ENCODE data around the gene SNX24. TPM values are rescaled to one million over a fixed set of nuclear protein-coding genes. Genes with fewer than 3 reads are reported as not detected.
"Not testable (repeated sequence)": the region's sequence is repeated elsewhere in the genome, so short reads cannot be mapped to it uniquely, and the experiment has no call there.

The SNX24 gene
- total RNA-seq, 1 donor from 2014 or later: 21.0 TPM

DNA sequence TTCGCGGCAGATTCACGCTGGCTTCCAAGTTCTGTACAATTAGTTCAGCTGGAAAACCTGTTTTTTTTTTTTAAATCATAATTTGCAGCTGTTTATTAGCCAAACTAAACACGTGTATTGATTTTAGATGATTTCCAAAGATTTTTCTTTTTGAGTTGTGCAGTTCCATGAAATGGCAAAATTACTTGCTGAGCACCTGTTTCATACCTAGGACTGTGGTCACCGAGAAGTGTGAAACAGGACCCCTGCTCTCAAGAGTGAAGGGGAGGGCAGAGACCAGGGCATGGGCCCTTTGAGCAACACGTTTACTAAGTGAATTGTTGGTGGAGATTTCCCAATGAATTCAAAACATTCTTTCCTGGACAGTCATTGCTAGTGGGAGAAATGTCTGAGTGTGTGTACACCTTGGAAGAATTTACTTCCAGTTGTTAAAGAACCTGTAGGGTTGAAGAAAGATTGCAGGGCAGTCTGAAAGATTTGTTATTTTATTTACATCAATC is 688 bp downstream of the SNX24 start:
- no peaks in the 10 kb centered on the region for H3K36me3 ChIP-seq
- H3K9me3 Mint-ChIP-seq: peaks cover 2% of the 10 kb centered on the region
- peak overlapping the region; percentile 94 for H3K4me3 ChIP-seq
- peaks cover 4% of the 10 kb centered on the region for H3K27me3 Mint-ChIP-seq (ENCODE audit: insufficient read depth, low read depth)
- H3K4me1 Mint-ChIP-seq: peaks cover 20% of the 10 kb centered on the region
- H3K27me3 ChIP-seq: peaks cover 20% of the 10 kb centered on the region
- no peaks in the 10 kb centered on the region for H3K79me2 ChIP-seq (ENCODE audit: low read depth)
- H3K27ac Mint-ChIP-seq: peak overlapping the region; percentile 31
- TF ChIP-seq EZH2phosphoT487 (IDR thresholded peaks at IDR 0.05) (no peak), EZH2 (IDR thresholded peaks at IDR 0.05) (peak; percentile 37)
- H3K4me2 ChIP-seq: peak overlapping the region; percentile 89
- H4K20me1 ChIP-seq (ENCODE audit: low read depth): no peaks in the 10 kb centered on the region
- H2AFZ ChIP-seq (replicated peaks): peak overlapping the region; percentile 98
- peaks cover 7% of the 10 kb centered on the region for H3K4me1 ChIP-seq
- H3K36me3 Mint-ChIP-seq: peaks cover 12% of the 10 kb centered on the region
- peaks cover 16% of the 10 kb centered on the region for H3F3A ChIP-seq (ENCODE audit: low read depth)
- H3K27ac ChIP-seq: no peak overlapping the region
- peak overlapping the region; percentile 90 for H3K4me3 Mint-ChIP-seq
- H3K9ac ChIP-seq: peak overlapping the region; percentile 35
- H3K9me3 ChIP-seq (ENCODE audit: low read depth): no peaks in the 10 kb centered on the region
- DNase-seq (ENCODE audit: low spot score): peak; percentile 18

GRCh38 chr5:122847687-122848081 is 2.3 kb downstream of the SNX24 start:
- TF ChIP-seq EZH2 (IDR thresholded peaks at IDR 0.05): no peak
- no peak for TF ChIP-seq EZH2phosphoT487 (IDR thresholded peaks at IDR 0.05)
- TF ChIP-seq CTCF (IDR thresholded peaks at IDR 0.05): no peak
- H3K36me3 Mint-ChIP-seq: peaks cover 11% of the 10 kb centered on the region
- H3K9ac ChIP-seq: no peak overlapping the region
- peaks cover 20% of the 10 kb centered on the region for H3K27me3 ChIP-seq
- H3K27ac ChIP-seq: no peak overlapping the region
- no peak overlapping the region for H3K4me2 ChIP-seq
- H3K9me3 Mint-ChIP-seq: no peaks in the 10 kb centered on the region
- peaks cover 16% of the 10 kb centered on the region for H3F3A ChIP-seq (ENCODE audit: low read depth)
- no peaks in the 10 kb centered on the region for H3K36me3 ChIP-seq
- no peak overlapping the region for H3K4me3 ChIP-seq
- H3K4me1 ChIP-seq: peaks cover 7% of the 10 kb centered on the region
- no peaks in the 10 kb centered on the region for H4K20me1 ChIP-seq (ENCODE audit: low read depth)
- no peak overlapping the region for H3K27ac Mint-ChIP-seq
- H3K4me1 Mint-ChIP-seq: peaks cover 20% of the 10 kb centered on the region
- no peak for DNase-seq (ENCODE audit: low spot score)
- H3K79me2 ChIP-seq (ENCODE audit: low read depth): no peaks in the 10 kb centered on the region
- no peak overlapping the region for H2AFZ ChIP-seq (replicated peaks)
- peaks cover 4% of the 10 kb centered on the region for H3K27me3 Mint-ChIP-seq (ENCODE audit: insufficient read depth, low read depth)
- no peaks in the 10 kb centered on the region for H3K9me3 ChIP-seq (ENCODE audit: low read depth)
- no peak overlapping the region for H3K4me3 Mint-ChIP-seq

DNA sequence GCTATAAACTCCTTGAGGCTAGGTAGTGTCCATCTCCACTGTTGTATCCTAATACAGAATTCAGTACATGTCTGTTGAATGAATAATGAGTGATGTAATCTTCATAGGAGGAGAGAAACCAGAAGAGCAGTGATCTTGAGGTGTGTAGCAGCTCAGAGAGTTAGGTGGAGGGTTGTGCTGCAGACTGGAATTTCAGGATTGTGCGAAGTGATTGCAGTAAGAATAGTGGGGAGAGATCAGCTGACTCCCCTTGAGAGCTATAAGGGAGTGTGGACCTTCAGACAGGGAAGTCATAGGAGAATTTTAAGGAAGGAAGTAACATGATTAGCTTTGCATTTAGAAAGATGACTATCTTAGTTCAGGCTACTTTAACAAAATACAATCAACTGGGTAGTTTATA is 4.4 kb downstream of the SNX24 start:
- Mint-ChIP-seq H3K4me1 (peaks cover 14% of the 10 kb centered on the region), H3K36me3 (peaks cover 12% of the 10 kb centered on the region), H3K27me3 (ENCODE audit: insufficient read depth, low read depth) (no peaks in the 10 kb centered on the region), H3K9me3 (no peaks in the 10 kb centered on the region), H3K27ac (no peak overlapping the region), H3K4me3 (no peak overlapping the region)
- no peak for DNase-seq (ENCODE audit: low spot score)
- no peaks in the 10 kb centered on the region for H4K20me1 ChIP-seq (ENCODE audit: low read depth)
- H3K79me2 ChIP-seq (ENCODE audit: low read depth): no peaks in the 10 kb centered on the region
- no peak overlapping the region for H3K4me2 ChIP-seq
- H2AFZ ChIP-seq (replicated peaks): no peak overlapping the region
- H3K27me3 ChIP-seq: peaks cover 4% of the 10 kb centered on the region
- peaks cover 7% of the 10 kb centered on the region for H3K4me1 ChIP-seq
- no peak overlapping the region for H3K4me3 ChIP-seq
- no peaks in the 10 kb centered on the region for H3K9me3 ChIP-seq (ENCODE audit: low read depth)
- H3K9ac ChIP-seq: no peak overlapping the region
- no peaks in the 10 kb centered on the region for H3K36me3 ChIP-seq
- peaks cover 16% of the 10 kb centered on the region for H3F3A ChIP-seq (ENCODE audit: low read depth)
- no peak overlapping the region for H3K27ac ChIP-seq
- no peak for TF ChIP-seq CTCF (IDR thresholded peaks at IDR 0.05)
- no peak for TF ChIP-seq EZH2 (IDR thresholded peaks at IDR 0.05)

DNA sequence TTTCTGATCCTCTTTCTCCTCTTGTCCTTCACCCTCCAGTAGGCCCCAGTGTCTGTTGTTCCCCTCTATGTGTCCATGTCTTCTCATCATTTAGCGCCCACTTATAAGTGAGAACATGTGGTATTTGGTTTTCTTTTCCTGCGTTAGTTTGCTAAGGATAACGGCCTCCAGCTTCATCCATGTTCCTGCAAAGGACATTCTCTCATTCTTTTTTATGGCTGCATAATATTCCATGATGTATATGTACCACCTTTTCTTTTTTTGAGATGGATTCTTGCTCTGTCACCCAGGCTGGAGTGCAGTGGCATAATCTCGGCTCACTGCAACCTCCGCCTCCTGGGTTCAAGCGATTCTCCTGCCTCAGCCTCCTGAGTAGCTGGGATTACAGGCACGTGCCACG is 12.1 kb downstream of the SNX24 start:
- H3K4me1 ChIP-seq: peaks cover 12% of the 10 kb centered on the region
- not testable (repeated sequence) for H3F3A ChIP-seq (ENCODE audit: low read depth); H3K4me3 ChIP-seq; H3K27ac Mint-ChIP-seq; H3K9me3 Mint-ChIP-seq; H3K27me3 Mint-ChIP-seq (ENCODE audit: insufficient read depth, low read depth); H3K4me1 Mint-ChIP-seq; H3K4me2 ChIP-seq; H3K9ac ChIP-seq; H4K20me1 ChIP-seq (ENCODE audit: low read depth); H3K36me3 ChIP-seq; H3K9me3 ChIP-seq (ENCODE audit: low read depth); H3K79me2 ChIP-seq (ENCODE audit: low read depth); H3K27ac ChIP-seq; H2AFZ ChIP-seq (replicated peaks); H3K4me3 Mint-ChIP-seq; H3K27me3 ChIP-seq; DNase-seq (ENCODE audit: low spot score)
- H3K36me3 Mint-ChIP-seq: peaks cover 12% of the 10 kb centered on the region

Measured in neural progenitor cell (in vitro differentiated cells).